A549 (cell line): ENCODE data around the gene AMDHD1. TPM values are rescaled to one million over a fixed set of nuclear protein-coding genes. Genes with fewer than 3 reads are reported as not detected.
A peak's percentile ranks its signal among the peaks of the same experiment; 100 is the strongest.

Source experiments
- ATAC-seq, 2 experiments: fragments of 200-7000 bp in 1 of 2; fragments of >200 bp in 1 of 2; cut with Nextera tagmentation in 1 of 2; cut with Tn5 transposase in 1 of 2; 3 replicates each; pipeline versions ENCODE4 v1.8.0 to v1.9.1; 2018 to 2020; ENCODE audit warnings: mild to moderate bottlenecking in 1 of 2, moderate library complexity in 1 of 2
- CTCF ChIA-PET: fragments of 300-600 bp; sonication (Branson Sonifier 250); formaldehyde crosslinking; extraction: SDS; loops from one replicate; lab custom pipeline; 2021; ENCODE audit warnings: antibody characterized with exemption, inconsistent platforms; lab: Yijun Ruan, JAX
- POLR2A ChIA-PET: fragments of 350-600 bp; formaldehyde crosslinking; extraction: SDS; loops from one replicate; lab custom pipeline; 2021; ENCODE audit warnings: antibody characterized with exemption, inconsistent platforms; lab: Yijun Ruan, JAX
- DNase-seq, 2 experiments: peaks; one replicate each; pipeline versions ENCODE4 v3.0.0 to v3.0.0-alpha.2; 2011 to 2016; ENCODE audit warnings: low read depth in 1 of 2, low spot score in 1 of 2
- FAIRE-seq: peaks from 2 replicates; lab custom pipeline; 2011; peaks lifted over from hg19 to GRCh38; lab: Jason Lieb, UNC
- H3K27ac ChIP-seq, 2 experiments: fragments of >200 bp; sonication (Bioruptor Twin); formaldehyde crosslinking; 3 replicates each; pipeline ENCODE4 v1.5.1; 2016 to 2017
- H3K4me1 ChIP-seq: fragments of >200 bp; sonication (Bioruptor Twin); formaldehyde crosslinking; 3 replicates; pipeline ENCODE4 v1.6.1; 2016
- H3K4me2 ChIP-seq: fragments of >200 bp; sonication (Bioruptor Twin); formaldehyde crosslinking; 3 replicates; pipeline ENCODE4 v1.6.1; 2016
- H3K4me3 ChIP-seq: fragments of >200 bp; sonication (Bioruptor Twin); formaldehyde crosslinking; 3 replicates; pipeline ENCODE4 v1.5.1; 2016
- H3K9me3 ChIP-seq: fragments of >200 bp; sonication (Bioruptor Twin); formaldehyde crosslinking; 3 replicates; pipeline ENCODE4 v1.6.1; 2016
- BHLHE40 ChIP-seq: IDR thresholded peaks from 2 replicates; pipeline ENCODE4 v1.6.1; 2012; ENCODE audit warnings: low read depth, low read length, inconsistent platforms
- CBX8 ChIP-seq: fragments of 200-600 bp; sonication (generic); IDR thresholded peaks from 2 replicates; pipeline ENCODE4 v1.6.1; 2016
- FOSB ChIP-seq: fragments of 250-450 bp; sonication (Bioruptor Pico); IDR thresholded peaks from 2 replicates; pipeline ENCODE4 v1.5.0; 2020; ENCODE audit warnings: mild to moderate bottlenecking, moderate library complexity
- FOSL2 ChIP-seq, 2 experiments: fragments of 450-650 bp in 1 of 2; fragments of >200 bp in 1 of 2; sonication (Bioruptor Twin) in 1 of 2; formaldehyde crosslinking; IDR thresholded peaks; 2 replicates each; pipeline versions ENCODE4 v1.5.0 to v1.6.1; 2016 to 2020; ENCODE audit warnings: mild to moderate bottlenecking in 1 of 2, moderate library complexity in 1 of 2
- GATA3 ChIP-seq: IDR thresholded peaks from 2 replicates; pipeline ENCODE4 v1.6.1; 2012; ENCODE audit warnings: borderline replicate concordance
- HDAC2 ChIP-seq: fragments of 200-600 bp; sonication (generic); IDR thresholded peaks from 2 replicates; pipeline ENCODE4 v1.6.1; 2016
- HOXA7 ChIP-seq: fragments of 250-450 bp; sonication (Bioruptor Pico); IDR thresholded peaks from 2 replicates; pipeline ENCODE4 v1.5.0; 2020; ENCODE audit warnings: mild to moderate bottlenecking, moderate library complexity
- HOXB5 ChIP-seq: fragments of 250-450 bp; sonication (Bioruptor Pico); IDR thresholded peaks from 2 replicates; pipeline ENCODE4 v1.5.0; 2020; ENCODE audit warnings: mild to moderate bottlenecking, moderate library complexity
- KDM1A ChIP-seq: fragments of 200-600 bp; sonication (generic); IDR thresholded peaks from 2 replicates; pipeline ENCODE4 v1.6.1; 2016; ENCODE audit warnings: low read depth, mild to moderate bottlenecking
- MAFK ChIP-seq: fragments of 450-650 bp; IDR thresholded peaks from 2 replicates; pipeline ENCODE4 v1.6.1; 2014; ENCODE audit not compliant: partially characterized antibody
- PBX3 ChIP-seq: IDR thresholded peaks from 2 replicates; pipeline ENCODE4 v1.6.1; 2012
- POLR2A ChIP-seq: IDR thresholded peaks from 2 replicates; pipeline ENCODE4 v1.6.1; 2012; ENCODE audit warnings: mild to moderate bottlenecking, low read length
- RAD21 ChIP-seq, 2 experiments: fragments of >200 bp in 1 of 2; sonication (Bioruptor Twin) in 1 of 2; formaldehyde crosslinking in 1 of 2; IDR thresholded peaks in 1 of 2; conservative IDR thresholded peaks in 1 of 2; 2 replicates in 1 of 2; 3 replicates in 1 of 2; pipeline ENCODE4 v1.6.1; 2012 to 2018; ENCODE audit warnings: inconsistent platforms in 1 of 2
- RARB ChIP-seq: fragments of 250-450 bp; sonication (Bioruptor Pico); IDR thresholded peaks from 2 replicates; pipeline ENCODE4 v1.8.0; 2021; ENCODE audit warnings: mild to moderate bottlenecking, moderate library complexity
- RFX5 ChIP-seq: fragments of 450-650 bp; IDR thresholded peaks from 2 replicates; pipeline ENCODE4 v1.7.1; 2014; ENCODE audit warnings: antibody characterized with exemption, mild to moderate bottlenecking, moderate library complexity
- SMC3 ChIP-seq: fragments of >200 bp; sonication (Bioruptor Twin); formaldehyde crosslinking; IDR thresholded peaks from 3 replicates; pipeline ENCODE4 v1.6.1; 2018; ENCODE audit warnings: inconsistent platforms
- TP53 ChIP-seq: fragments of 250-450 bp; sonication (Bioruptor Pico); IDR thresholded peaks from 2 replicates; pipeline ENCODE4 v1.5.0; 2021; ENCODE audit warnings: mild to moderate bottlenecking, moderate library complexity
- USF2 ChIP-seq: fragments of 450-650 bp; IDR thresholded peaks from 2 replicates; pipeline ENCODE4 v1.6.1; 2014; ENCODE audit warnings: antibody characterized with exemption
- WGBS: methylation state at CpG from one replicate; pipeline ENCODE4 v1.1.6; 2017; ENCODE audit errors: missing lambda C conversion rate; 5-methylcytosine and 5-hydroxymethylcytosine counted together
- polyA plus RNA-seq, 4 experiments: library from polyadenylated mRNA; depleted of rRNA in 3 of 4; stranded (reverse); fragments of >200 nt; fragmentation: RNase III in 1 of 4; extraction: RNeasy Plus Mini Kit Qiagen cat#74134 plus additional on column Dnase treatment in 1 of 4; gene quantifications; 2 replicates in 3 of 4; 3 replicates in 1 of 4; pipeline ENCODE4 v1.2.3, GENCODE V29; 2011 to 2017
- TF ChIP-seq, protein P1 (sequence below): fragments of >200 bp; sonication (Bioruptor Twin); formaldehyde crosslinking; IDR thresholded peaks from 3 replicates; pipeline ENCODE4 v1.5.1; 2016
- TF ChIP-seq, protein P2 (sequence below): fragments of 250-450 bp; sonication (Bioruptor Pico); IDR thresholded peaks from 2 replicates; pipeline ENCODE4 v1.5.0; 2021; ENCODE audit warnings: mild to moderate bottlenecking, moderate library complexity, borderline replicate concordance
- TF ChIP-seq, protein P3 (sequence below): fragments of >200 bp; sonication (Bioruptor Twin); formaldehyde crosslinking; IDR thresholded peaks from 2 replicates; pipeline ENCODE4 v1.6.1; 2016
- TF ChIP-seq, protein P4 (sequence below): IDR thresholded peaks from 2 replicates; pipeline ENCODE4 v1.6.1; 2012; ENCODE audit warnings: low read depth, borderline replicate concordance

AMDHD1 gene
- polyA plus RNA-seq, 2 of the 4 experiments (the other 2 are of a cell fraction): 4.1 to 7.7 TPM

- no peak for TF ChIP-seq HDAC2
- TF ChIP-seq, all 56 proteins: peak for 0
Measured at GRCh38 chr12:96006727-96007126, 63.6 kb downstream of the AMDHD1 start (continued).

GRCh38 chr12:96007729-96008128, 64.6 kb downstream of the AMDHD1 start:
- DNase-seq (no peak), FAIRE-seq (no peak), ATAC-seq (no peak)
- Histone ChIP-seq H3K4me3 (no peak overlapping the region), H3K4me1 (no peaks in the 10 kb centered on the region), H3K9me3 (no peaks in the 10 kb centered on the region), H3K4me2 (no peak overlapping the region), H3K27ac (no peak overlapping the region)
- ChIA-PET POLR2A (no interaction called here), CTCF (interaction anchor here (1.2 kb wide), 1 partner anchor 14 kb away, joined by 5 read pairs; no protein-coding TSS in a partner anchor)
- 48% methylated on average over 1 of the region's 1 CpG for WGBS
- TF ChIP-seq RAD21 (conservative IDR thresholded peaks at IDR 0.05 in 1 of 2, IDR thresholded peaks at IDR 0.05 in 1 of 2): no peak
- no peak for TF ChIP-seq MAFK
- no peak for TF ChIP-seq FOSB (CRISPR knock-in tag)
- no peak for TF ChIP-seq RARB
- no peak for TF ChIP-seq PBX3
- no peak for TF ChIP-seq HOXA7 (CRISPR knock-in tag)

- ChIA-PET POLR2A (no interaction called here), CTCF (interaction anchor here (0.9 to 3.3 kb wide), 4 partner anchors 13 to 37 kb away, joined by 3 to 18 read pairs (median 4); no protein-coding TSS in a partner anchor)
- Histone ChIP-seq H3K9me3 (no peaks in the 10 kb centered on the region), H3K4me2 (no peak overlapping the region), H3K27ac (no peak overlapping the region), H3K4me3 (no peak overlapping the region), H3K4me1 (no peaks in the 10 kb centered on the region)
- DNase-seq: no peak
- TF ChIP-seq, protein P1, sequence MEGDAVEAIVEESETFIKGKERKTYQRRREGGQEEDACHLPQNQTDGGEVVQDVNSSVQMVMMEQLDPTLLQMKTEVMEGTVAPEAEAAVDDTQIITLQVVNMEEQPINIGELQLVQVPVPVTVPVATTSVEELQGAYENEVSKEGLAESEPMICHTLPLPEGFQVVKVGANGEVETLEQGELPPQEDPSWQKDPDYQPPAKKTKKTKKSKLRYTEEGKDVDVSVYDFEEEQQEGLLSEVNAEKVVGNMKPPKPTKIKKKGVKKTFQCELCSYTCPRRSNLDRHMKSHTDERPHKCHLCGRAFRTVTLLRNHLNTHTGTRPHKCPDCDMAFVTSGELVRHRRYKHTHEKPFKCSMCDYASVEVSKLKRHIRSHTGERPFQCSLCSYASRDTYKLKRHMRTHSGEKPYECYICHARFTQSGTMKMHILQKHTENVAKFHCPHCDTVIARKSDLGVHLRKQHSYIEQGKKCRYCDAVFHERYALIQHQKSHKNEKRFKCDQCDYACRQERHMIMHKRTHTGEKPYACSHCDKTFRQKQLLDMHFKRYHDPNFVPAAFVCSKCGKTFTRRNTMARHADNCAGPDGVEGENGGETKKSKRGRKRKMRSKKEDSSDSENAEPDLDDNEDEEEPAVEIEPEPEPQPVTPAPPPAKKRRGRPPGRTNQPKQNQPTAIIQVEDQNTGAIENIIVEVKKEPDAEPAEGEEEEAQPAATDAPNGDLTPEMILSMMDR: no peak
- no peak for TF ChIP-seq USF2
- TF ChIP-seq MAFK: peak; percentile 99
- TF ChIP-seq, protein P2, sequence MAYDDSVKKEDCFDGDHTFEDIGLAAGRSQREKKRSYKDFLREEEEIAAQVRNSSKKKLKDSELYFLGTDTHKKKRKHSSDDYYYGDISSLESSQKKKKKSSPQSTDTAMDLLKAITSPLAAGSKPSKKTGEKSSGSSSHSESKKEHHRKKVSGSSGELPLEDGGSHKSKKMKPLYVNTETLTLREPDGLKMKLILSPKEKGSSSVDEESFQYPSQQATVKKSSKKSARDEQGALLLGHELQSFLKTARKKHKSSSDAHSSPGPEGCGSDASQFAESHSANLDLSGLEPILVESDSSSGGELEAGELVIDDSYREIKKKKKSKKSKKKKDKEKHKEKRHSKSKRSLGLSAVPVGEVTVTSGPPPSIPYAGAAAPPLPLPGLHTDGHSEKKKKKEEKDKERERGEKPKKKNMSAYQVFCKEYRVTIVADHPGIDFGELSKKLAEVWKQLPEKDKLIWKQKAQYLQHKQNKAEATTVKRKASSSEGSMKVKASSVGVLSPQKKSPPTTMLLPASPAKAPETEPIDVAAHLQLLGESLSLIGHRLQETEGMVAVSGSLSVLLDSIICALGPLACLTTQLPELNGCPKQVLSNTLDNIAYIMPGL (CRISPR knock-in tag): no peak
- TF ChIP-seq POLR2A: no peak
- no peak for TF ChIP-seq FOSL2 (IDR thresholded peaks at IDR 0.05)
- no peak for TF ChIP-seq FOSL2 (CRISPR knock-in tag; IDR thresholded peaks at IDR 0.05)
- no peak for TF ChIP-seq BHLHE40
- TF ChIP-seq, protein P3, sequence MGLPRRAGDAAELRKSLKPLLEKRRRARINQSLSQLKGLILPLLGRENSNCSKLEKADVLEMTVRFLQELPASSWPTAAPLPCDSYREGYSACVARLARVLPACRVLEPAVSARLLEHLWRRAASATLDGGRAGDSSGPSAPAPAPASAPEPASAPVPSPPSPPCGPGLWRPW: no peak
- no peak for ATAC-seq
- 77% methylated on average over 3 of the region's 3 CpGs for WGBS
- no peak for FAIRE-seq
Measured at GRCh38 chr12:96014943-96015599, 71.9 kb downstream of the AMDHD1 start.

DNA sequence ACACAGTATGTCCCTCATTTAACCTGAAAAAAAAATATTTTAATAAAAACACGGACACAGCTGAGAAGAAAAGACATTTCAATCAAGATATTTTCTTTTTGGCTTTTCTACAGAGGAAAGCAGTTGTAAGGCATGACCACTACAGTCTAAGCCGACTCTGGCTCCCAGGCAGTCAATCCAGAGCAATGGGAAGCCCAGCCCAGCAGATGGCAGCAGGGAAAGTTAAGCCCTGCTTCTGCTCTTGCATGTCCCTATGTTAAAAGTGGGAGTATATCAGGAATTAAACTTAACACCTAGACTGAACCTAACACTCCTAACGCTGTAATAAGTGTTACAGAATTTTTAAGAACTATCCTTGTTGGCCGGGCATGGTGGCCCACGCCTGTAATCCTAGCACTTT, 72.5 kb downstream of the AMDHD1 start:
- FAIRE-seq (no peak), ATAC-seq (peak; percentile 96 to 97), DNase-seq (peak; percentile 27 to 62)
- no peak overlapping the region for H3K4me3 ChIP-seq
- POLR2A ChIA-PET: no interaction called here
- H3K27ac ChIP-seq: no peak overlapping the region
- no peak overlapping the region for H3K4me2 ChIP-seq
- WGBS: 66% methylated on average over 5 of the region's 5 CpGs
- H3K9me3 ChIP-seq: no peaks in the 10 kb centered on the region
- CTCF ChIA-PET: interaction anchor here (0.9 to 3.3 kb wide), 8 partner anchors 13 to 501 kb away, joined by 3 to 18 read pairs (median 4); no protein-coding TSS in a partner anchor
- H3K4me1 ChIP-seq: no peaks in the 10 kb centered on the region
- TF ChIP-seq KDM1A: no peak
- TF ChIP-seq RARB: no peak
- no peak for TF ChIP-seq HOXB5 (CRISPR knock-in tag)
- TF ChIP-seq TP53: no peak
- peak; percentile 35 to 46; a peak in 4 of 5 replicates for TF ChIP-seq RAD21 (conservative IDR thresholded peaks at IDR 0.05 in 1 of 2, IDR thresholded peaks at IDR 0.05 in 1 of 2)
- TF ChIP-seq RFX5: no peak
- TF ChIP-seq GATA3: no peak
- TF ChIP-seq BHLHE40: no peak
- no peak for TF ChIP-seq MAFK
- peak; percentile 42 for TF ChIP-seq SMC3
- TF ChIP-seq, protein P1: peak; percentile 39; the same call in 2 of the 3 replicates
- TF ChIP-seq, protein P4, sequence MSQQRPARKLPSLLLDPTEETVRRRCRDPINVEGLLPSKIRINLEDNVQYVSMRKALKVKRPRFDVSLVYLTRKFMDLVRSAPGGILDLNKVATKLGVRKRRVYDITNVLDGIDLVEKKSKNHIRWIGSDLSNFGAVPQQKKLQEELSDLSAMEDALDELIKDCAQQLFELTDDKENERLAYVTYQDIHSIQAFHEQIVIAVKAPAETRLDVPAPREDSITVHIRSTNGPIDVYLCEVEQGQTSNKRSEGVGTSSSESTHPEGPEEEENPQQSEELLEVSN: no peak
- no peak for TF ChIP-seq CBX8
